ENCODE data around the gene PFKFB1.

- TF ChIP-seq EZH2 (IDR thresholded peaks at IDR 0.05) (no peak), SIN3A (IDR thresholded peaks at IDR 0.05; ENCODE audit: low read depth) (no peak), TCF7L2 (IDR thresholded peaks at IDR 0.05; ENCODE audit: borderline replicate concordance, extremely low read depth, insufficient read depth, insufficient read length) (no peak), CEBPB (IDR thresholded peaks at IDR 0.05; ENCODE audit: low read depth) (no peak), CTCF (IDR thresholded peaks at IDR 0.05 in 2 of 3, conservative IDR thresholded peaks at IDR 0.05 in 1 of 3; ENCODE audit: borderline replicate concordance in 1 of 3, insufficient read depth in 1 of 3, low read depth in 2 of 3, low read length in 2 of 3) (no peak), ATF3 (IDR thresholded peaks at IDR 0.05) (no peak), FOSL1 (IDR thresholded peaks at IDR 0.05; ENCODE audit: low read depth) (no peak), RAD21 (IDR thresholded peaks at IDR 0.05; ENCODE audit: low read depth) (no peak), REST (IDR thresholded peaks at IDR 0.05; ENCODE audit: low read depth) (no peak)
These were observed 13.0 kb upstream of the PFKFB1 start for GRCh38 chrX:55006827-55007621.

Measured in HCT116 (cell line).